ENCODE data around the gene ANKRD49.
A peak's percentile ranks its signal among the peaks of the same experiment; 100 is the strongest.

ANKRD49 gene

DNA sequence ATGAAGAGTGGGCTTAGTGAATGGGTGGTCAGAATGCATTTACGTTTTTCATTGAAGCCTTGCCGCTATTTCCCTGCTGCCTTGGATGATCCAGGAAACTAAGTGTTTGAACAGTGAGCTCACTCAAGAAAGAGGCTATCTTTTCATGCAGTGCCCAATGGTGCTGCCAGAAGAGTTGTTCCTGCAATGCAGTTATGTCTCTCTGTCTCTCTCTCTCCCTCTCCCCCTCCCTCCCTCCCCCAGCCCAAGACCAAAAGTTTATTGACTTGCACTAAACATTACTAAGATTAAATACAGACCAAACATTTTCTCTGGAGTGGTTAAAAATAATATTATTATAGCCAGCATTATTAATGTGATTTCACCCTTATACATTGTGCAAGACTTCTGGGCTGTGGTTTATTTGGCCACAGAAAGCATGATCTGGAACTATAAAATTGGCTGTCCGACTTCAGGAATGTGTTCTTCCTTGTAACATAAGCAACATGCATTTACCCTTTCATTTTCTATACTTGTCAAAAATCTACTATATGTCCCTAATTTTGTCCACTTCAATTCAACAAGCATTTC, 43.3 kb downstream of the ANKRD49 start:
- DNase-seq (ENCODE audit: low read depth) = no peak
- TF ChIP-seq, protein P1, sequence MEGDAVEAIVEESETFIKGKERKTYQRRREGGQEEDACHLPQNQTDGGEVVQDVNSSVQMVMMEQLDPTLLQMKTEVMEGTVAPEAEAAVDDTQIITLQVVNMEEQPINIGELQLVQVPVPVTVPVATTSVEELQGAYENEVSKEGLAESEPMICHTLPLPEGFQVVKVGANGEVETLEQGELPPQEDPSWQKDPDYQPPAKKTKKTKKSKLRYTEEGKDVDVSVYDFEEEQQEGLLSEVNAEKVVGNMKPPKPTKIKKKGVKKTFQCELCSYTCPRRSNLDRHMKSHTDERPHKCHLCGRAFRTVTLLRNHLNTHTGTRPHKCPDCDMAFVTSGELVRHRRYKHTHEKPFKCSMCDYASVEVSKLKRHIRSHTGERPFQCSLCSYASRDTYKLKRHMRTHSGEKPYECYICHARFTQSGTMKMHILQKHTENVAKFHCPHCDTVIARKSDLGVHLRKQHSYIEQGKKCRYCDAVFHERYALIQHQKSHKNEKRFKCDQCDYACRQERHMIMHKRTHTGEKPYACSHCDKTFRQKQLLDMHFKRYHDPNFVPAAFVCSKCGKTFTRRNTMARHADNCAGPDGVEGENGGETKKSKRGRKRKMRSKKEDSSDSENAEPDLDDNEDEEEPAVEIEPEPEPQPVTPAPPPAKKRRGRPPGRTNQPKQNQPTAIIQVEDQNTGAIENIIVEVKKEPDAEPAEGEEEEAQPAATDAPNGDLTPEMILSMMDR (IDR thresholded peaks at IDR 0.05; ENCODE audit: control insufficient read depth, extremely low read depth, insufficient read depth) = no peak
- H3K4me3 ChIP-seq (ENCODE audit: low read depth, low read length) = no peak overlapping the region

DNA sequence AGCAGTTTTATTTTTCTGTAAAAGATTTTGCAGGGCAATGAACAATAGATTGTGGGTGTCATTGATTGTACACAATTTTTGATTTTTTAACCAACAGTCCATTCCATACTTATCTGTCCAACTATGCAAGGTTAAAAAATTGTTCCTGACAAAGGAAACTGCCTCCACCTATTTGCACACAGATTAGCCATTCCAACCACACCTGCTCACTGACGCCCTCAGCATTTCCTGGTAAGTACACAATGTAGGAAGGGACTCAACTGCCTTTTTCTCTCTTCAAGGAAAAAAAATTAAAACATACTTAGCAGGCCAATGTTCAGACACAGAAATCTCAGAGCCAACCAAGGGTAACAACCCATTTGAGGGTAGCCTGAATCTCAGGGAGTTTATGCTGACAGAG, 45.6 kb downstream of the ANKRD49 start:
- DNase-seq (ENCODE audit: low read depth) = no peak
- no peak overlapping the region for H3K4me3 ChIP-seq (ENCODE audit: low read depth, low read length)
- TF ChIP-seq, protein P1 (IDR thresholded peaks at IDR 0.05; ENCODE audit: control insufficient read depth, extremely low read depth, insufficient read depth) = no peak

DNA sequence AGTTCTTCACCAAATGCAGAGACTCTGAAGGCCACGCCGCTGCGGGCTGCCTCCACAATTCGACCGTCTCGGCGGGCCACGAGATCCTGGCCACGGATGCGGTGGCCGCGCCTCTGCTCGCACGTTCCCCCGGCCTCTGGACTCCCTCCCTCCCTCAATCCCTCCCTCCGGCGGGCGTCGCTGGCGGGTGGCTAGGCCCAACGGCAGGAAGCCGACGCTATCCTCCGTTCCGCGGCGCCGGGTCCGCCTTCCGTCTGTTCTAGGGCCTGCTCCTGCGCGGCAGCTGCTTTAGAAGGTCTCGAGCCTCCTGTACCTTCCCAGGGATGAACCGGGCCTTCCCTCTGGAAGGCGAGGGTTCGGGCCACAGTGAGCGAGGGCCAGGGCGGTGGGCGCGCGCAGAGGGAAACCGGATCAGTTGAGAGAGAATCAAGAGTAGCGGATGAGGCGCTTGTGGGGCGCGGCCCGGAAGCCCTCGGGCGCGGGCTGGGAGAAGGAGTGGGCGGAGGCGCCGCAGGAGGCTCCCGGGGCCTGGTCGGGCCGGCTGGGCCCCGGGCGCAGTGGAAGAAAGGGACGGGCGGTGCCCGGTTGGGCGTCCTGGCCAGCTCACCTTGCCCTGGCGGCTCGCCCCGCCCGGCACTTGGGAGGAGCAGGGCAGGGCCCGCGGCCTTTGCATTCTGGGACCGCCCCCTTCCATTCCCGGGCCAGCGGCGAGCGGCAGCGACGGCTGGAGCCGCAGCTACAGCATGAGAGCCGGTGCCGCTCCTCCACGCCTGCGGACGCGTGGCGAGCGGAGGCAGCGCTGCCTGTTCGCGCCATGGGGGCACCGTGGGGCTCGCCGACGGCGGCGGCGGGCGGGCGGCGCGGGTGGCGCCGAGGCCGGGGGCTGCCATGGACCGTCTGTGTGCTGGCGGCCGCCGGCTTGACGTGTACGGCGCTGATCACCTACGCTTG, 50.2 kb downstream of the ANKRD49 start, which contains the start of gene FUT4:
FUT4 (plus strand) TSS at position 227 of the 951 bp plus-strand sequence; CDS start at position 440, 213 bp downstream.
- peak; percentile 64 for DNase-seq (ENCODE audit: low read depth)
- peak within 1 kb of the TSS; percentile 49 for H3K4me3 ChIP-seq (ENCODE audit: low read depth, low read length)
- TF ChIP-seq, protein P1 (IDR thresholded peaks at IDR 0.05; ENCODE audit: control insufficient read depth, extremely low read depth, insufficient read depth) = no peak

DNA sequence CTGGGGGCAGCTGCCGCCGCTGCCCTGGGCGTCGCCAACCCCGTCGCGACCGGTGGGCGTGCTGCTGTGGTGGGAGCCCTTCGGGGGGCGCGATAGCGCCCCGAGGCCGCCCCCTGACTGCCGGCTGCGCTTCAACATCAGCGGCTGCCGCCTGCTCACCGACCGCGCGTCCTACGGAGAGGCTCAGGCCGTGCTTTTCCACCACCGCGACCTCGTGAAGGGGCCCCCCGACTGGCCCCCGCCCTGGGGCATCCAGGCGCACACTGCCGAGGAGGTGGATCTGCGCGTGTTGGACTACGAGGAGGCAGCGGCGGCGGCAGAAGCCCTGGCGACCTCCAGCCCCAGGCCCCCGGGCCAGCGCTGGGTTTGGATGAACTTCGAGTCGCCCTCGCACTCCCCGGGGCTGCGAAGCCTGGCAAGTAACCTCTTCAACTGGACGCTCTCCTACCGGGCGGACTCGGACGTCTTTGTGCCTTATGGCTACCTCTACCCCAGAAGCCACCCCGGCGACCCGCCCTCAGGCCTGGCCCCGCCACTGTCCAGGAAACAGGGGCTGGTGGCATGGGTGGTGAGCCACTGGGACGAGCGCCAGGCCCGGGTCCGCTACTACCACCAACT, 51.0 kb downstream of the ANKRD49 start:
- peak overlapping the region; percentile 49 for H3K4me3 ChIP-seq (ENCODE audit: low read depth, low read length)
- DNase-seq (ENCODE audit: low read depth) = no peak
- TF ChIP-seq, protein P1 (IDR thresholded peaks at IDR 0.05; ENCODE audit: control insufficient read depth, extremely low read depth, insufficient read depth) = no peak

DNA sequence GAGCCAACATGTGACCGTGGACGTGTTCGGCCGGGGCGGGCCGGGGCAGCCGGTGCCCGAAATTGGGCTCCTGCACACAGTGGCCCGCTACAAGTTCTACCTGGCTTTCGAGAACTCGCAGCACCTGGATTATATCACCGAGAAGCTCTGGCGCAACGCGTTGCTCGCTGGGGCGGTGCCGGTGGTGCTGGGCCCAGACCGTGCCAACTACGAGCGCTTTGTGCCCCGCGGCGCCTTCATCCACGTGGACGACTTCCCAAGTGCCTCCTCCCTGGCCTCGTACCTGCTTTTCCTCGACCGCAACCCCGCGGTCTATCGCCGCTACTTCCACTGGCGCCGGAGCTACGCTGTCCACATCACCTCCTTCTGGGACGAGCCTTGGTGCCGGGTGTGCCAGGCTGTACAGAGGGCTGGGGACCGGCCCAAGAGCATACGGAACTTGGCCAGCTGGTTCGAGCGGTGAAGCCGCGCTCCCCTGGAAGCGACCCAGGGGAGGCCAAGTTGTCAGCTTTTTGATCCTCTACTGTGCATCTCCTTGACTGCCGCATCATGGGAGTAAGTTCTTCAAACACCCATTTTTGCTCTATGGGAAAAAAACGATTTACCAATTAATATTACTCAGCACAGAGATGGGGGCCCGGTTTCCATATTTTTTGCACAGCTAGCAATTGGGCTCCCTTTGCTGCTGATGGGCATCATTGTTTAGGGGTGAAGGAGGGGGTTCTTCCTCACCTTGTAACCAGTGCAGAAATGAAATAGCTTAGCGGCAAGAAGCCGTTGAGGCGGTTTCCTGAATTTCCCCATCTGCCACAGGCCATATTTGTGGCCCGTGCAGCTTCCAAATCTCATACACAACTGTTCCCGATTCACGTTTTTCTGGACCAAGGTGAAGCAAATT, 51.7 kb downstream of the ANKRD49 start:
- H3K4me3 ChIP-seq (ENCODE audit: low read depth, low read length) = no peak overlapping the region
- no peak for DNase-seq (ENCODE audit: low read depth)
- TF ChIP-seq, protein P1 (IDR thresholded peaks at IDR 0.05; ENCODE audit: control insufficient read depth, extremely low read depth, insufficient read depth) = no peak

DNA sequence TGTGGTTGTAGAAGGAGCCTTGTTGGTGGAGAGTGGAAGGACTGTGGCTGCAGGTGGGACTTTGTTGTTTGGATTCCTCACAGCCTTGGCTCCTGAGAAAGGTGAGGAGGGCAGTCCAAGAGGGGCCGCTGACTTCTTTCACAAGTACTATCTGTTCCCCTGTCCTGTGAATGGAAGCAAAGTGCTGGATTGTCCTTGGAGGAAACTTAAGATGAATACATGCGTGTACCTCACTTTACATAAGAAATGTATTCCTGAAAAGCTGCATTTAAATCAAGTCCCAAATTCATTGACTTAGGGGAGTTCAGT, 52.3 kb downstream of the ANKRD49 start:
- DNase-seq (ENCODE audit: low read depth) = no peak
- TF ChIP-seq, protein P1 (IDR thresholded peaks at IDR 0.05; ENCODE audit: control insufficient read depth, extremely low read depth, insufficient read depth) = no peak
- H3K4me3 ChIP-seq (ENCODE audit: low read depth, low read length) = no peak overlapping the region

All from LNCaP clone FGC (cell line).